ENCODE data around the gene RIPOR1.

DNA sequence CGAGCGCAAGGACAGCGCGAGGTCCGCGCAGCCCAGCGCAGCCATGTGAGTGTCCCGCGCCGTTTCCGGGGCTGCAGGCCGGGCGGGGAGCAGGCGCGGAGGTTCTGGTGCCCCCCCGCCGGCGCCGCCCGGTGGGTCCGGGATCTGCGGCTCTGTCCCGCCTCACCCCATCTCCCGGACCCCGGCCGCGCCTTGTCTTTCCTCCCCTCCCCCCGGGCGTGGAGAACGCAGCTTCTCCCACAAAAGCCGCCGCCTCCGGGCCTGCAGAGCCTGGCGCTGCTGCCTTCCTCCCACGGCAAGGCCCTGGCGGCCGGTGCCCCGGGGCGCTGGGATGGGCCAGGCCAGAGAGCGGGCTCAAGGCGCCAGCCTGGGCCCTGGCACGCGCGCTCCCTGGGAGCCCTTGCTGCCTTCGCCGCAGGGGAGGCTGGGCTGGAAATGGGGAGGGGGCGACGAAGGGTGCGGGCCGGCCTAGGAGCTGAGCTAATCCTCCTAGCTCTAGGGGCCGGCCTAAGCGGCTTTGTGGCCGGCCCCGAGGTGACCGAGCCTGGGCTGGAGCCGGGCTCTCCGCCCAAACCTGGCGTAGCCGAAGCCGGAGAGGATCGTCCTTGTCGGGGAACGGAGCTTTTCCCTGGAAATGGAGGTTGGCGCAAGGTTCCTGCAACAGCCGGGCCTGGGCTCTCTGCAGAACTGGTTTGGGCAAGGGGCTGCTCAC lies 397 bp downstream of the RIPOR1 start:
- TF ChIP-seq, protein P1, sequence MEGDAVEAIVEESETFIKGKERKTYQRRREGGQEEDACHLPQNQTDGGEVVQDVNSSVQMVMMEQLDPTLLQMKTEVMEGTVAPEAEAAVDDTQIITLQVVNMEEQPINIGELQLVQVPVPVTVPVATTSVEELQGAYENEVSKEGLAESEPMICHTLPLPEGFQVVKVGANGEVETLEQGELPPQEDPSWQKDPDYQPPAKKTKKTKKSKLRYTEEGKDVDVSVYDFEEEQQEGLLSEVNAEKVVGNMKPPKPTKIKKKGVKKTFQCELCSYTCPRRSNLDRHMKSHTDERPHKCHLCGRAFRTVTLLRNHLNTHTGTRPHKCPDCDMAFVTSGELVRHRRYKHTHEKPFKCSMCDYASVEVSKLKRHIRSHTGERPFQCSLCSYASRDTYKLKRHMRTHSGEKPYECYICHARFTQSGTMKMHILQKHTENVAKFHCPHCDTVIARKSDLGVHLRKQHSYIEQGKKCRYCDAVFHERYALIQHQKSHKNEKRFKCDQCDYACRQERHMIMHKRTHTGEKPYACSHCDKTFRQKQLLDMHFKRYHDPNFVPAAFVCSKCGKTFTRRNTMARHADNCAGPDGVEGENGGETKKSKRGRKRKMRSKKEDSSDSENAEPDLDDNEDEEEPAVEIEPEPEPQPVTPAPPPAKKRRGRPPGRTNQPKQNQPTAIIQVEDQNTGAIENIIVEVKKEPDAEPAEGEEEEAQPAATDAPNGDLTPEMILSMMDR (conservative IDR thresholded peaks at IDR 0.05; ENCODE audit: low read depth in 2 of 2), result no peak
- TF ChIP-seq EZH2 (IDR thresholded peaks at IDR 0.05; ENCODE audit: low read depth, unreplicated experiment), result peak; percentile 40
- TF ChIP-seq JUNB (IDR thresholded peaks at IDR 0.05; ENCODE audit: unreplicated experiment), result no peak
- TF ChIP-seq CREB1 (CRISPR knock-in tag; IDR thresholded peaks at IDR 0.05; ENCODE audit: low read depth), result no peak
- TF ChIP-seq, protein P2, sequence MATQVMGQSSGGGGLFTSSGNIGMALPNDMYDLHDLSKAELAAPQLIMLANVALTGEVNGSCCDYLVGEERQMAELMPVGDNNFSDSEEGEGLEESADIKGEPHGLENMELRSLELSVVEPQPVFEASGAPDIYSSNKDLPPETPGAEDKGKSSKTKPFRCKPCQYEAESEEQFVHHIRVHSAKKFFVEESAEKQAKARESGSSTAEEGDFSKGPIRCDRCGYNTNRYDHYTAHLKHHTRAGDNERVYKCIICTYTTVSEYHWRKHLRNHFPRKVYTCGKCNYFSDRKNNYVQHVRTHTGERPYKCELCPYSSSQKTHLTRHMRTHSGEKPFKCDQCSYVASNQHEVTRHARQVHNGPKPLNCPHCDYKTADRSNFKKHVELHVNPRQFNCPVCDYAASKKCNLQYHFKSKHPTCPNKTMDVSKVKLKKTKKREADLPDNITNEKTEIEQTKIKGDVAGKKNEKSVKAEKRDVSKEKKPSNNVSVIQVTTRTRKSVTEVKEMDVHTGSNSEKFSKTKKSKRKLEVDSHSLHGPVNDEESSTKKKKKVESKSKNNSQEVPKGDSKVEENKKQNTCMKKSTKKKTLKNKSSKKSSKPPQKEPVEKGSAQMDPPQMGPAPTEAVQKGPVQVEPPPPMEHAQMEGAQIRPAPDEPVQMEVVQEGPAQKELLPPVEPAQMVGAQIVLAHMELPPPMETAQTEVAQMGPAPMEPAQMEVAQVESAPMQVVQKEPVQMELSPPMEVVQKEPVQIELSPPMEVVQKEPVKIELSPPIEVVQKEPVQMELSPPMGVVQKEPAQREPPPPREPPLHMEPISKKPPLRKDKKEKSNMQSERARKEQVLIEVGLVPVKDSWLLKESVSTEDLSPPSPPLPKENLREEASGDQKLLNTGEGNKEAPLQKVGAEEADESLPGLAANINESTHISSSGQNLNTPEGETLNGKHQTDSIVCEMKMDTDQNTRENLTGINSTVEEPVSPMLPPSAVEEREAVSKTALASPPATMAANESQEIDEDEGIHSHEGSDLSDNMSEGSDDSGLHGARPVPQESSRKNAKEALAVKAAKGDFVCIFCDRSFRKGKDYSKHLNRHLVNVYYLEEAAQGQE (IDR thresholded peaks at IDR 0.05; ENCODE audit: unreplicated experiment), result no peak
- TF ChIP-seq ZNF114 (CRISPR knock-in tag; IDR thresholded peaks at IDR 0.05), result no peak
- TF ChIP-seq POLR2AphosphoS5 (IDR thresholded peaks at IDR 0.05; ENCODE audit: low read depth), result no peak; the same call in 1 of the 2 replicates
- no peak for TF ChIP-seq EZH2phosphoT487 (IDR thresholded peaks at IDR 0.05; ENCODE audit: unreplicated experiment)
- TF ChIP-seq ZNF331 (CRISPR knock-in tag; IDR thresholded peaks at IDR 0.05; ENCODE audit: low read depth), result no peak
- TF ChIP-seq, protein P3, sequence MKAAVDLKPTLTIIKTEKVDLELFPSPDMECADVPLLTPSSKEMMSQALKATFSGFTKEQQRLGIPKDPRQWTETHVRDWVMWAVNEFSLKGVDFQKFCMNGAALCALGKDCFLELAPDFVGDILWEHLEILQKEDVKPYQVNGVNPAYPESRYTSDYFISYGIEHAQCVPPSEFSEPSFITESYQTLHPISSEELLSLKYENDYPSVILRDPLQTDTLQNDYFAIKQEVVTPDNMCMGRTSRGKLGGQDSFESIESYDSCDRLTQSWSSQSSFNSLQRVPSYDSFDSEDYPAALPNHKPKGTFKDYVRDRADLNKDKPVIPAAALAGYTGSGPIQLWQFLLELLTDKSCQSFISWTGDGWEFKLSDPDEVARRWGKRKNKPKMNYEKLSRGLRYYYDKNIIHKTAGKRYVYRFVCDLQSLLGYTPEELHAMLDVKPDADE (IDR thresholded peaks at IDR 0.05), result no peak
- TF ChIP-seq, protein P4, sequence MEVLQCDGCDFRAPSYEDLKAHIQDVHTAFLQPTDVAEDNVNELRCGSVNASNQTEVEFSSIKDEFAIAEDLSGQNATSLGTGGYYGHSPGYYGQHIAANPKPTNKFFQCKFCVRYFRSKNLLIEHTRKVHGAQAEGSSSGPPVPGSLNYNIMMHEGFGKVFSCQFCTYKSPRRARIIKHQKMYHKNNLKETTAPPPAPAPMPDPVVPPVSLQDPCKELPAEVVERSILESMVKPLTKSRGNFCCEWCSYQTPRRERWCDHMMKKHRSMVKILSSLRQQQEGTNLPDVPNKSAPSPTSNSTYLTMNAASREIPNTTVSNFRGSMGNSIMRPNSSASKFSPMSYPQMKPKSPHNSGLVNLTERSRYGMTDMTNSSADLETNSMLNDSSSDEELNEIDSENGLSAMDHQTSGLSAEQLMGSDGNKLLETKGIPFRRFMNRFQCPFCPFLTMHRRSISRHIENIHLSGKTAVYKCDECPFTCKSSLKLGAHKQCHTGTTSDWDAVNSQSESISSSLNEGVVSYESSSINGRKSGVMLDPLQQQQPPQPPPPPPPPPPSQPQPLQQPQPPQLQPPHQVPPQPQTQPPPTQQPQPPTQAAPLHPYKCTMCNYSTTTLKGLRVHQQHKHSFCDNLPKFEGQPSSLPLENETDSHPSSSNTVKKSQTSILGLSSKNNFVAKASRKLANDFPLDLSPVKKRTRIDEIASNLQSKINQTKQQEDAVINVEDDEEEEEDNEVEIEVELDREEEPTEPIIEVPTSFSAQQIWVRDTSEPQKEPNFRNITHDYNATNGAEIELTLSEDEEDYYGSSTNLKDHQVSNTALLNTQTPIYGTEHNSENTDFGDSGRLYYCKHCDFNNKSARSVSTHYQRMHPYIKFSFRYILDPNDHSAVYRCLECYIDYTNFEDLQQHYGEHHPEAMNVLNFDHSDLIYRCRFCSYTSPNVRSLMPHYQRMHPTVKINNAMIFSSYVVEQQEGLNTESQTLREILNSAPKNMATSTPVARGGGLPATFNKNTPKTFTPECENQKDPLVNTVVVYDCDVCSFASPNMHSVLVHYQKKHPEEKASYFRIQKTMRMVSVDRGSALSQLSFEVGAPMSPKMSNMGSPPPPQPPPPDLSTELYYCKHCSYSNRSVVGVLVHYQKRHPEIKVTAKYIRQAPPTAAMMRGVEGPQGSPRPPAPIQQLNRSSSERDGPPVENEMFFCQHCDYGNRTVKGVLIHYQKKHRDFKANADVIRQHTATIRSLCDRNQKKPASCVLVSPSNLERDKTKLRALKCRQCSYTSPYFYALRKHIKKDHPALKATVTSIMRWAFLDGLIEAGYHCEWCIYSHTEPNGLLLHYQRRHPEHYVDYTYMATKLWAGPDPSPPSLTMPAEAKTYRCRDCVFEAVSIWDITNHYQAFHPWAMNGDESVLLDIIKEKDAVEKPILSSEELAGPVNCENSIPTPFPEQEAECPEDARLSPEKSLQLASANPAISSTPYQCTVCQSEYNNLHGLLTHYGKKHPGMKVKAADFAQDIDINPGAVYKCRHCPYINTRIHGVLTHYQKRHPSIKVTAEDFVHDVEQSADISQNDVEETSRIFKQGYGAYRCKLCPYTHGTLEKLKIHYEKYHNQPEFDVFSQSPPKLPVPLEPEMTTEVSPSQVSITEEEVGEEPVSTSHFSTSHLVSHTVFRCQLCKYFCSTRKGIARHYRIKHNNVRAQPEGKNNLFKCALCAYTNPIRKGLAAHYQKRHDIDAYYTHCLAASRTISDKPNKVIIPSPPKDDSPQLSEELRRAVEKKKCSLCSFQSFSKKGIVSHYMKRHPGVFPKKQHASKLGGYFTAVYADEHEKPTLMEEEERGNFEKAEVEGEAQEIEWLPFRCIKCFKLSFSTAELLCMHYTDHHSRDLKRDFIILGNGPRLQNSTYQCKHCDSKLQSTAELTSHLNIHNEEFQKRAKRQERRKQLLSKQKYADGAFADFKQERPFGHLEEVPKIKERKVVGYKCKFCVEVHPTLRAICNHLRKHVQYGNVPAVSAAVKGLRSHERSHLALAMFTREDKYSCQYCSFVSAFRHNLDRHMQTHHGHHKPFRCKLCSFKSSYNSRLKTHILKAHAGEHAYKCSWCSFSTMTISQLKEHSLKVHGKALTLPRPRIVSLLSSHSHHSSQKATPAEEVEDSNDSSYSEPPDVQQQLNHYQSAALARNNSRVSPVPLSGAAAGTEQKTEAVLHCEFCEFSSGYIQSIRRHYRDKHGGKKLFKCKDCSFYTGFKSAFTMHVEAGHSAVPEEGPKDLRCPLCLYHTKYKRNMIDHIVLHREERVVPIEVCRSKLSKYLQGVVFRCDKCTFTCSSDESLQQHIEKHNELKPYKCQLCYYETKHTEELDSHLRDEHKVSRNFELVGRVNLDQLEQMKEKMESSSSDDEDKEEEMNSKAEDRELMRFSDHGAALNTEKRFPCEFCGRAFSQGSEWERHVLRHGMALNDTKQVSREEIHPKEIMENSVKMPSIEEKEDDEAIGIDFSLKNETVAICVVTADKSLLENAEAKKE (CRISPR knock-in tag; IDR thresholded peaks at IDR 0.05), result no peak
- no peak for TF ChIP-seq STAT1 (IDR thresholded peaks at IDR 0.05; ENCODE audit: unreplicated experiment)
- TF ChIP-seq NANOG (IDR thresholded peaks at IDR 0.05; ENCODE audit: borderline replicate concordance), result no peak

Measured in GM23338 (cell line).